ENCODE measurements around the gene DUSP5.

Gene DUSP5

DNA sequence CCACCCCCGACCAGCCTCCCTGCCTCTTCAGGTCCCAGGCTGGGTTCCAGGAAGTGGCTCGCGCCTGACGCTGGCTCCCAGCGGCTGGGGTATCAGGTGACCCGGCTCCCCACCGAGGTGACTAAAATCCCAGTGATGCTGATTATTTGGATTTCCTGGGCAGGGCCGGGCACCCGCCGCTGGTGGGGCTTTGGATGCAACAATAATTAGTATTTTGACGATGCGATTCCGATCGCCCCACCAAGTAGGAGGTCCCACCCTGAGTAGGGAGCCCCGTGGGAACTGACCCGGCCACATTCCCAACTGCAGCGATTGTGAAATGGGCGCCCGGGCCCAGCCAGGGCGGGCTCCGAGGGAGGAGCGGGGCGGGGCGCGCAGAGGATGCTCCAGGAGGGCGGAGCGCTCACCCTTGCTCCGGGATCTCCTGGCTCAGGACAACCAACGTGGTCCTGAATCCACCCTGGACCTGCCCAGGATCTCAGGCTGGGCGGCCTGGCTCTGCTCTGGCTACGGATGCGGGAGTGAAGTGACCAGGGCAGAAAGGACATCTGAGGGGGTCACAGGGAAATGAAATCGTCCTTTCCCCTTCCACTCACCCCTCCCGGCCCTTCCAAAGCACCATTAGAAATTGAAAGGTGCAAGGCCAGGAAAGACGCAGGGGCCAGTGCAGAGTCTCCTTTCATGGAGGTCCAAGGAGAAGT, 32.6 kb downstream of the DUSP5 start (continued):
- TF ChIP-seq, protein P1, sequence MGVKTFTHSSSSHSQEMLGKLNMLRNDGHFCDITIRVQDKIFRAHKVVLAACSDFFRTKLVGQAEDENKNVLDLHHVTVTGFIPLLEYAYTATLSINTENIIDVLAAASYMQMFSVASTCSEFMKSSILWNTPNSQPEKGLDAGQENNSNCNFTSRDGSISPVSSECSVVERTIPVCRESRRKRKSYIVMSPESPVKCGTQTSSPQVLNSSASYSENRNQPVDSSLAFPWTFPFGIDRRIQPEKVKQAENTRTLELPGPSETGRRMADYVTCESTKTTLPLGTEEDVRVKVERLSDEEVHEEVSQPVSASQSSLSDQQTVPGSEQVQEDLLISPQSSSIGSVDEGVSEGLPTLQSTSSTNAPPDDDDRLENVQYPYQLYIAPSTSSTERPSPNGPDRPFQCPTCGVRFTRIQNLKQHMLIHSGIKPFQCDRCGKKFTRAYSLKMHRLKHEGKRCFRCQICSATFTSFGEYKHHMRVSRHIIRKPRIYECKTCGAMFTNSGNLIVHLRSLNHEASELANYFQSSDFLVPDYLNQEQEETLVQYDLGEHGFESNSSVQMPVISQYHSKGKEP (tag by site-specific recombination; IDR thresholded peaks at IDR 0.05), result peak; percentile 53
- TF ChIP-seq ZNF354C (tag by site-specific recombination; IDR thresholded peaks at IDR 0.05; ENCODE audit: borderline replicate concordance, low read depth) (no peak), ZNF175 (tag by site-specific recombination; IDR thresholded peaks at IDR 0.05) (no peak), ZBTB10 (tag by site-specific recombination; IDR thresholded peaks at IDR 0.05) (peak; percentile 57; the same call in 1 of the 2 replicates), HOXD13 (CRISPR knock-in tag; IDR thresholded peaks at IDR 0.05; ENCODE audit: borderline replicate concordance) (no peak), ZNF341 (tag by site-specific recombination; IDR thresholded peaks at IDR 0.05; ENCODE audit: low read depth) (peak; percentile 28), ZNF747 (tag by site-specific recombination; IDR thresholded peaks at IDR 0.05) (no peak), ZSCAN4 (tag by site-specific recombination; IDR thresholded peaks at IDR 0.05) (no peak), ZNF302 (tag by site-specific recombination; IDR thresholded peaks at IDR 0.05; ENCODE audit: low read depth) (no peak), ZNF549 (tag by site-specific recombination; IDR thresholded peaks at IDR 0.05) (no peak), ZNF621 (tag by site-specific recombination; IDR thresholded peaks at IDR 0.05) (no peak), ZNF324 (tag by site-specific recombination; IDR thresholded peaks at IDR 0.05) (peak; percentile 59; the same call in 1 of the 2 replicates), ZNF654 (tag by site-specific recombination; IDR thresholded peaks at IDR 0.05; ENCODE audit: low read depth) (no peak), HOXA7 (CRISPR knock-in tag; IDR thresholded peaks at IDR 0.05; ENCODE audit: borderline replicate concordance) (no peak), ZNF266 (tag by site-specific recombination; IDR thresholded peaks at IDR 0.05; ENCODE audit: low read depth) (no peak), ZNF366 (tag by site-specific recombination; conservative IDR thresholded peaks at IDR 0.05) (no peak), ZNF555 (tag by site-specific recombination; conservative IDR thresholded peaks at IDR 0.05) (no peak), ZNF610 (tag by site-specific recombination; IDR thresholded peaks at IDR 0.05; ENCODE audit: borderline replicate concordance) (no peak), ZNF394 (tag by site-specific recombination; IDR thresholded peaks at IDR 0.05; ENCODE audit: borderline replicate concordance) (peak; percentile 63), ZNF157 (tag by site-specific recombination; IDR thresholded peaks at IDR 0.05) (no peak), ZNF449 (tag by site-specific recombination; IDR thresholded peaks at IDR 0.05) (peak; percentile 79; the same call in 1 of the 2 replicates), ZNF830 (tag by site-specific recombination; IDR thresholded peaks at IDR 0.05; ENCODE audit: low read depth) (no peak), KLF17 (tag by site-specific recombination; IDR thresholded peaks at IDR 0.05) (peak; percentile 87; the same call in 1 of the 2 replicates), EGR2 (tag by site-specific recombination; IDR thresholded peaks at IDR 0.05; ENCODE audit: low read depth) (peak; percentile 44), ZNF701 (tag by site-specific recombination; IDR thresholded peaks at IDR 0.05) (no peak), ZNF423 (tag by site-specific recombination; IDR thresholded peaks at IDR 0.05) (0 out of 2 replicates have a peak, but pooled peaks have one; percentile 30)
- TF ChIP-seq, protein P2, sequence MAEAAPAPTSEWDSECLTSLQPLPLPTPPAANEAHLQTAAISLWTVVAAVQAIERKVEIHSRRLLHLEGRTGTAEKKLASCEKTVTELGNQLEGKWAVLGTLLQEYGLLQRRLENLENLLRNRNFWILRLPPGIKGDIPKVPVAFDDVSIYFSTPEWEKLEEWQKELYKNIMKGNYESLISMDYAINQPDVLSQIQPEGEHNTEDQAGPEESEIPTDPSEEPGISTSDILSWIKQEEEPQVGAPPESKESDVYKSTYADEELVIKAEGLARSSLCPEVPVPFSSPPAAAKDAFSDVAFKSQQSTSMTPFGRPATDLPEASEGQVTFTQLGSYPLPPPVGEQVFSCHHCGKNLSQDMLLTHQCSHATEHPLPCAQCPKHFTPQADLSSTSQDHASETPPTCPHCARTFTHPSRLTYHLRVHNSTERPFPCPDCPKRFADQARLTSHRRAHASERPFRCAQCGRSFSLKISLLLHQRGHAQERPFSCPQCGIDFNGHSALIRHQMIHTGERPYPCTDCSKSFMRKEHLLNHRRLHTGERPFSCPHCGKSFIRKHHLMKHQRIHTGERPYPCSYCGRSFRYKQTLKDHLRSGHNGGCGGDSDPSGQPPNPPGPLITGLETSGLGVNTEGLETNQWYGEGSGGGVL (tag by site-specific recombination; IDR thresholded peaks at IDR 0.05), result no peak
